Ectodermal cell (in vitro differentiated cells): ENCODE data around the gene ZNF490.
A peak's percentile ranks its signal among the peaks of the same experiment; 100 is the strongest.
"Not testable (repeated sequence)": the region's sequence is repeated elsewhere in the genome, so short reads cannot be mapped to it uniquely, and the experiment has no call there.

Experiments used
- H3K27ac ChIP-seq: 2 replicates; pipeline ENCODE4 v1.7.0; 2013; ENCODE audit warnings: mild to moderate bottlenecking, low read depth, low read length; ENCODE audit not compliant: insufficient read depth, poor library complexity, severe bottlenecking
- H3K27me3 ChIP-seq: 2 replicates; pipeline ENCODE4 v1.7.0; 2013; ENCODE audit warnings: mild to moderate bottlenecking, low read length; ENCODE audit not compliant: insufficient read depth, control insufficient read depth, poor library complexity, severe bottlenecking
- H3K36me3 ChIP-seq: one replicate; pipeline ENCODE4 v1.7.0; 2013; ENCODE audit warnings: low read length; ENCODE audit not compliant: control insufficient read depth, insufficient read depth
- H3K4me1 ChIP-seq: one replicate; pipeline ENCODE4 v1.7.0; 2013; ENCODE audit warnings: low read length; ENCODE audit not compliant: control insufficient read depth, insufficient read depth
- H3K4me3 ChIP-seq: 2 replicates; pipeline ENCODE4 v1.7.0; 2013; ENCODE audit warnings: low read depth, low read length, control low read depth; ENCODE audit not compliant: insufficient read depth
- H3K9me3 ChIP-seq: 2 replicates; pipeline ENCODE4 v1.7.0; 2013; ENCODE audit warnings: mild to moderate bottlenecking, low read length, moderate library complexity; ENCODE audit not compliant: control insufficient read depth
- WGBS, 2 experiments: methylation state at CpG; one replicate each; pipeline ENCODE4 v1.1.7; 2013; ENCODE audit warnings: missing lambda C conversion rate in 2 of 2; 5-methylcytosine and 5-hydroxymethylcytosine counted together

The ZNF490 gene

GRCh38 chr19:12623361-12624031 lies 12.9 kb upstream of the ZNF490 start:
- WGBS, 2 experiments = 93% methylated on average over 3 to 4 of the region's 4 CpGs
- peaks cover 49% of the 10 kb centered on the region for H3K36me3 ChIP-seq
- no peaks in the 10 kb centered on the region for H3K4me1 ChIP-seq
- no peak overlapping the region for H3K27ac ChIP-seq
- H3K4me3 ChIP-seq = no peak overlapping the region
- H3K9me3 ChIP-seq = peaks cover 7% of the 10 kb centered on the region
- H3K27me3 ChIP-seq = no peaks in the 10 kb centered on the region

GRCh38 chr19:12621253-12622024 lies 10.8 kb upstream of the ZNF490 start:
- Histone ChIP-seq H3K36me3 (peaks cover 33% of the 10 kb centered on the region), H3K27ac (peak overlapping the region; percentile 72)
- H3K4me3 ChIP-seq, H3K9me3 ChIP-seq, H3K27me3 ChIP-seq, H3K4me1 ChIP-seq: not testable (repeated sequence)
- WGBS, 2 experiments = 52 to 64% methylated on average over 25 of the region's 26 CpGs

- H3K27me3 ChIP-seq = no peaks in the 10 kb centered on the region
- no peaks in the 10 kb centered on the region for H3K9me3 ChIP-seq
- H3K4me3 ChIP-seq = no peak overlapping the region
- H3K4me1 ChIP-seq = no peaks in the 10 kb centered on the region
- 86 to 95% methylated on average over 4 of the region's 4 CpGs for WGBS, 2 experiments
- peaks cover 8% of the 10 kb centered on the region for H3K36me3 ChIP-seq
- H3K27ac ChIP-seq = no peak overlapping the region
Measured at GRCh38 chr19:12617646-12618045, 7.0 kb upstream of the ZNF490 start.

- Histone ChIP-seq H3K27ac (peak overlapping the region; percentile 96), H3K36me3 (peaks cover 5% of the 10 kb centered on the region), H3K9me3 (no peaks in the 10 kb centered on the region), H3K27me3 (no peaks in the 10 kb centered on the region), H3K4me3 (peak overlapping the region; percentile 89), H3K4me1 (no peaks in the 10 kb centered on the region)
- WGBS, 2 experiments = 0% methylated on average over 9 of the region's 10 CpGs
Measured at GRCh38 chr19:12611361-12611699, 717 bp upstream of the ZNF490 start.

- Histone ChIP-seq H3K4me1 (no peaks in the 10 kb centered on the region), H3K9me3 (no peaks in the 10 kb centered on the region), H3K36me3 (no peaks in the 10 kb centered on the region), H3K27me3 (no peaks in the 10 kb centered on the region), H3K4me3 (no peak overlapping the region), H3K27ac (no peak overlapping the region)
- WGBS, 2 experiments = 91 to 97% methylated on average over 3 of the region's 3 CpGs
Measured at GRCh38 chr19:12607631-12608030, 3.0 kb downstream of the ZNF490 start.

GRCh38 chr19:12606796-12607195 lies 3.8 kb downstream of the ZNF490 start:
- Histone ChIP-seq H3K9me3 (no peaks in the 10 kb centered on the region), H3K4me3 (no peak overlapping the region), H3K27me3 (no peaks in the 10 kb centered on the region), H3K36me3 (no peaks in the 10 kb centered on the region), H3K4me1 (no peaks in the 10 kb centered on the region), H3K27ac (no peak overlapping the region)
- WGBS, 2 experiments = 92 to 100% methylated on average over 1 of the region's 1 CpG

- no peaks in the 10 kb centered on the region for H3K27me3 ChIP-seq
- 75 to 88% methylated on average over 1 of the region's 1 CpG for WGBS, 2 experiments
- H3K9me3 ChIP-seq = no peaks in the 10 kb centered on the region
- H3K36me3 ChIP-seq = no peaks in the 10 kb centered on the region
- no peak overlapping the region for H3K4me3 ChIP-seq
- no peaks in the 10 kb centered on the region for H3K4me1 ChIP-seq
- no peak overlapping the region for H3K27ac ChIP-seq
Measured at GRCh38 chr19:12603714-12604113, 6.9 kb downstream of the ZNF490 start.

GRCh38 chr19:12597594-12597993 lies 13.0 kb downstream of the ZNF490 start:
- Histone ChIP-seq H3K27me3 (peaks cover 7% of the 10 kb centered on the region), H3K4me1 (no peaks in the 10 kb centered on the region), H3K9me3 (no peaks in the 10 kb centered on the region), H3K36me3 (no peaks in the 10 kb centered on the region), H3K27ac (no peak overlapping the region), H3K4me3 (no peak overlapping the region)
- 91 to 94% methylated on average over 8 to 11 of the region's 11 CpGs for WGBS, 2 experiments

- 69 to 70% methylated on average over 38 of the region's 38 CpGs for WGBS, 2 experiments
- H3K4me1 ChIP-seq = no peaks in the 10 kb centered on the region
- H3K4me3 ChIP-seq = peak overlapping the region; percentile 34
Measured at GRCh38 chr19:12596927-12597548, 13.6 kb downstream of the ZNF490 start.

GRCh38 chr19:12596485-12596884 lies 14.1 kb downstream of the ZNF490 start:
- Histone ChIP-seq H3K36me3 (no peaks in the 10 kb centered on the region), H3K27me3 (peaks cover 7% of the 10 kb centered on the region), H3K4me1 (no peaks in the 10 kb centered on the region), H3K4me3 (peak overlapping the region; percentile 34), H3K9me3 (no peaks in the 10 kb centered on the region), H3K27ac (no peak overlapping the region)
- 78 to 85% methylated on average over 11 of the region's 11 CpGs for WGBS, 2 experiments

More at GRCh38 chr19:12596927-12597548, 13.6 kb downstream of the ZNF490 start:
- Histone ChIP-seq H3K27ac (no peak overlapping the region), H3K9me3 (no peaks in the 10 kb centered on the region), H3K36me3 (no peaks in the 10 kb centered on the region), H3K27me3 (peaks cover 7% of the 10 kb centered on the region)
